ENCODE results near the gene PTPRCAP.

DNA sequence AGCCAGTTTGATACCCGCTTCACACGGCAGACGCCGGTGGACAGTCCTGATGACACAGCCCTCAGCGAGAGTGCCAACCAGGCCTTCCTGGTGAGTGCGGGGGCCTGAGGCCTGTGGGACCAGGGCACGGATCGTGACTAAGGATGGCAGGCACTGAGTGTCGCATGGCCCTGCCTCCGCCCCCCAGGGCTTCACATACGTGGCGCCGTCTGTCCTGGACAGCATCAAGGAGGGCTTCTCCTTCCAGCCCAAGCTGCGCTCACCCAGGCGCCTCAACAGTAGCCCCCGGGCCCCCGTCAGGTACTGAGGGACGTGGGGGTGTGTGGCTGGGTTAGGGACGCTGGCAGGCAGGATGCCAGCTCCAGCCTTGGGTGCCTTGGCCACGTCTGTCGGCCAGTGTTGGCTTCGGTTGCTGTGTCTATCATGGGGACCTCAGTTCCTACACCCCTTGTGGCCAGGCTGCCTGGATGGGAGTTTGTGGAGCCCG lies 3.0 kb downstream of the PTPRCAP start:
- TF ChIP-seq, protein P1, sequence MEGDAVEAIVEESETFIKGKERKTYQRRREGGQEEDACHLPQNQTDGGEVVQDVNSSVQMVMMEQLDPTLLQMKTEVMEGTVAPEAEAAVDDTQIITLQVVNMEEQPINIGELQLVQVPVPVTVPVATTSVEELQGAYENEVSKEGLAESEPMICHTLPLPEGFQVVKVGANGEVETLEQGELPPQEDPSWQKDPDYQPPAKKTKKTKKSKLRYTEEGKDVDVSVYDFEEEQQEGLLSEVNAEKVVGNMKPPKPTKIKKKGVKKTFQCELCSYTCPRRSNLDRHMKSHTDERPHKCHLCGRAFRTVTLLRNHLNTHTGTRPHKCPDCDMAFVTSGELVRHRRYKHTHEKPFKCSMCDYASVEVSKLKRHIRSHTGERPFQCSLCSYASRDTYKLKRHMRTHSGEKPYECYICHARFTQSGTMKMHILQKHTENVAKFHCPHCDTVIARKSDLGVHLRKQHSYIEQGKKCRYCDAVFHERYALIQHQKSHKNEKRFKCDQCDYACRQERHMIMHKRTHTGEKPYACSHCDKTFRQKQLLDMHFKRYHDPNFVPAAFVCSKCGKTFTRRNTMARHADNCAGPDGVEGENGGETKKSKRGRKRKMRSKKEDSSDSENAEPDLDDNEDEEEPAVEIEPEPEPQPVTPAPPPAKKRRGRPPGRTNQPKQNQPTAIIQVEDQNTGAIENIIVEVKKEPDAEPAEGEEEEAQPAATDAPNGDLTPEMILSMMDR (IDR thresholded peaks at IDR 0.05): no peak
- TF ChIP-seq POLR2A (IDR thresholded peaks at IDR 0.05): no peak
